HEK293 (cell line): Measurements from ENCODE around the gene RNF123.

Source experiments
- KLF9 ChIP-seq: fragments of 450-650 bp; formaldehyde crosslinking; IDR thresholded peaks from 2 replicates; pipeline ENCODE4 v1.5.1; 2016; ENCODE audit warnings: missing biosample characterization, missing genetic modification characterization, low read depth
- SETDB1 ChIP-seq: IDR thresholded peaks from one replicate; pipeline ENCODE4 v1.6.1; 2017; ENCODE audit warnings: mild to moderate bottlenecking, low read length, moderate library complexity, mixed read lengths; ENCODE audit not compliant: insufficient read length
- ZNF112 ChIP-seq: fragments of 450-650 bp; formaldehyde crosslinking; IDR thresholded peaks from 2 replicates; pipeline ENCODE4 v1.5.0; 2017; ENCODE audit warnings: missing biosample characterization, missing genetic modification characterization
- ZNF174 ChIP-seq: fragments of 450-650 bp; formaldehyde crosslinking; IDR thresholded peaks from 2 replicates; pipeline ENCODE4 v1.5.0; 2017; ENCODE audit warnings: missing biosample characterization, mild to moderate bottlenecking, missing genetic modification characterization
- ZNF366 ChIP-seq: fragments of 450-650 bp; formaldehyde crosslinking; conservative IDR thresholded peaks from 2 replicates; pipeline ENCODE4 v1.5.1; 2016; ENCODE audit warnings: missing biosample characterization, missing genetic modification characterization
- ZNF549 ChIP-seq: fragments of 450-650 bp; IDR thresholded peaks from 2 replicates; pipeline ENCODE4 v1.5.1; 2018; ENCODE audit warnings: missing biosample characterization, missing genetic modification characterization, mild to moderate bottlenecking, inconsistent platforms, moderate library complexity
- ZNF555 ChIP-seq: fragments of 450-650 bp; formaldehyde crosslinking; conservative IDR thresholded peaks from 2 replicates; pipeline ENCODE4 v1.5.1; 2017; ENCODE audit warnings: missing biosample characterization, mild to moderate bottlenecking, missing genetic modification characterization, inconsistent platforms
- ZNF560 ChIP-seq: fragments of 450-650 bp; formaldehyde crosslinking; IDR thresholded peaks from 2 replicates; pipeline ENCODE4 v1.5.1; 2017; ENCODE audit warnings: missing biosample characterization, missing genetic modification characterization, borderline replicate concordance
- ZNF791 ChIP-seq: fragments of 450-650 bp; formaldehyde crosslinking; IDR thresholded peaks from 2 replicates; pipeline ENCODE4 v1.5.1; 2016; ENCODE audit warnings: missing biosample characterization, missing genetic modification characterization
- ZSCAN16 ChIP-seq: fragments of 450-650 bp; formaldehyde crosslinking; IDR thresholded peaks from 2 replicates; pipeline ENCODE4 v1.5.1; 2016; ENCODE audit warnings: missing biosample characterization, missing genetic modification characterization
- TF ChIP-seq, protein P1 (sequence below): fragments of 450-650 bp; formaldehyde crosslinking; IDR thresholded peaks from 2 replicates; pipeline ENCODE4 v1.5.1; 2016; ENCODE audit warnings: missing biosample characterization, missing genetic modification characterization
- TF ChIP-seq, protein P2 (sequence below): fragments of 450-650 bp; formaldehyde crosslinking; IDR thresholded peaks from 2 replicates; pipeline ENCODE4 v1.5.1; 2016; ENCODE audit warnings: missing biosample characterization, missing genetic modification characterization

DNA sequence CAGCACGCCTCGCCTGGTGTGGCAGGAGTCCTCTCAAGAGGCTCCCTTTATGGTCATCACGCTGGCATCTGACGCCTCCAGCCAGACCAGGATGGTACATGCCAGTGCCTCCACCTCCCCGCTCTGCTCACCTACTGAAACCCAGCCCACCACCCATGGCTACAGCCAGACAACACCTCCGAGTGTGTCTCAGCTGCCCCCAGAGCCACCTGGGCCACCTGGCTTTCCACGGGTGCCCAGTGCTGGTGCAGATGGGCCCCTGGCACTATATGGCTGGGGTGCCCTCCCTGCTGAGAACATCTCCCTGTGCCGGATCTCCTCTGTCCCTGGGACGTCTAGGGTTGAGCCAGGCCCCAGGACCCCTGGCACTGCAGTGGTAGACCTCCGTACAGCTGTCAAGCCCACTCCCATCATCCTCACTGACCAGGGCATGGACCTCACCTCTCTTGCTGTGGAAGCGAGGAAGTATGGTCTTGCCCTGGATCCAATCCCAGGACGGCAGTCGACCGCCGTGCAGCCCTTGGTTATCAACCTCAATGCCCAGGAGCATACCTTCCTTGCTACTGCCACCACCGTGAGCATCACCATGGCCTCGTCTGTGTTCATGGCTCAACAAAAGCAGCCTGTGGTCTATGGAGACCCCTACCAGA, 35.1 kb upstream of the RNF123 start:
- TF ChIP-seq, protein P1, sequence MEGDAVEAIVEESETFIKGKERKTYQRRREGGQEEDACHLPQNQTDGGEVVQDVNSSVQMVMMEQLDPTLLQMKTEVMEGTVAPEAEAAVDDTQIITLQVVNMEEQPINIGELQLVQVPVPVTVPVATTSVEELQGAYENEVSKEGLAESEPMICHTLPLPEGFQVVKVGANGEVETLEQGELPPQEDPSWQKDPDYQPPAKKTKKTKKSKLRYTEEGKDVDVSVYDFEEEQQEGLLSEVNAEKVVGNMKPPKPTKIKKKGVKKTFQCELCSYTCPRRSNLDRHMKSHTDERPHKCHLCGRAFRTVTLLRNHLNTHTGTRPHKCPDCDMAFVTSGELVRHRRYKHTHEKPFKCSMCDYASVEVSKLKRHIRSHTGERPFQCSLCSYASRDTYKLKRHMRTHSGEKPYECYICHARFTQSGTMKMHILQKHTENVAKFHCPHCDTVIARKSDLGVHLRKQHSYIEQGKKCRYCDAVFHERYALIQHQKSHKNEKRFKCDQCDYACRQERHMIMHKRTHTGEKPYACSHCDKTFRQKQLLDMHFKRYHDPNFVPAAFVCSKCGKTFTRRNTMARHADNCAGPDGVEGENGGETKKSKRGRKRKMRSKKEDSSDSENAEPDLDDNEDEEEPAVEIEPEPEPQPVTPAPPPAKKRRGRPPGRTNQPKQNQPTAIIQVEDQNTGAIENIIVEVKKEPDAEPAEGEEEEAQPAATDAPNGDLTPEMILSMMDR (tag by site-specific recombination), result no peak
- no peak for TF ChIP-seq SETDB1
- no peak for TF ChIP-seq ZNF555
- no peak for TF ChIP-seq ZSCAN16 (tag by site-specific recombination)
- TF ChIP-seq ZNF549, result no peak
- no peak for TF ChIP-seq ZNF174 (tag by site-specific recombination)
- TF ChIP-seq KLF9 (tag by site-specific recombination), result no peak
- TF ChIP-seq ZNF366 (tag by site-specific recombination), result no peak
- TF ChIP-seq ZNF560 (tag by site-specific recombination), result no peak
- TF ChIP-seq ZNF112 (tag by site-specific recombination), result no peak
- TF ChIP-seq ZNF791 (tag by site-specific recombination), result no peak
- TF ChIP-seq, protein P2, sequence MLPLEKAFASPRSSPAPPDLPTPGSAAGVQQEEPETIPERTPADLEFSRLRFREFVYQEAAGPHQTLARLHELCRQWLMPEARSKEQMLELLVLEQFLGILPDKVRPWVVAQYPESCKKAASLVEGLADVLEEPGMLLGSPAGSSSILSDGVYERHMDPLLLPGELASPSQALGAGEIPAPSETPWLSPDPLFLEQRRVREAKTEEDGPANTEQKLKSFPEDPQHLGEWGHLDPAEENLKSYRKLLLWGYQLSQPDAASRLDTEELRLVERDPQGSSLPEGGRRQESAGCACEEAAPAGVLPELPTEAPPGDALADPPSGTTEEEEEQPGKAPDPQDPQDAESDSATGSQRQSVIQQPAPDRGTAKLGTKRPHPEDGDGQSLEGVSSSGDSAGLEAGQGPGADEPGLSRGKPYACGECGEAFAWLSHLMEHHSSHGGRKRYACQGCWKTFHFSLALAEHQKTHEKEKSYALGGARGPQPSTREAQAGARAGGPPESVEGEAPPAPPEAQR (tag by site-specific recombination), result no peak
